Uterus (tissue), 4 donors: ENCODE data around the gene NOL3. TPM values are rescaled to one million over a fixed set of nuclear protein-coding genes. Genes with fewer than 3 reads are reported as not detected.

Experiments
- DNase-seq, 2 donors: peaks; one replicate each; pipeline ENCODE4 v3.0.0-alpha.2; 2019 to 2020
- H3K27ac ChIP-seq, 2 donors: fragments of 200-600 bp; sonication (generic); 1 replicate in 1 of 2; 2 replicates in 1 of 2; pipeline ENCODE4 v1.5.1; 2016 to 2018
- H3K27me3 ChIP-seq, 2 donors: fragments of 200-600 bp; sonication (generic); one replicate each; pipeline ENCODE4 v1.5.1; 2018 to 2019; ENCODE audit warnings: control low read depth in 1 of 2
- H3K36me3 ChIP-seq, 2 donors: fragments of 200-600 bp; sonication (generic); one replicate each; pipeline ENCODE4 v1.5.1; 2019; ENCODE audit warnings: control low read depth in 1 of 2
- H3K4me1 ChIP-seq, 2 donors: fragments of 200-600 bp; sonication (generic); one replicate each; pipeline ENCODE4 v1.5.1; 2018 to 2019; ENCODE audit warnings: control low read depth in 1 of 2
- H3K4me3 ChIP-seq, 2 donors: fragments of 200-600 bp; sonication (generic); 1 replicate in 1 of 2; 2 replicates in 1 of 2; pipeline ENCODE4 v1.5.1; 2018 to 2019; ENCODE audit warnings: mild to moderate bottlenecking in 1 of 2
- H3K9me3 ChIP-seq, 2 donors: fragments of 200-600 bp; sonication (generic); one replicate each; pipeline ENCODE4 v1.5.1; 2019; ENCODE audit warnings: control low read depth in 1 of 2
- CTCF ChIP-seq, 4 experiments: fragments of 200-600 bp in 2 of 4; fragments of 450-650 bp in 2 of 4; sonication (generic) in 2 of 4; IDR thresholded peaks; one replicate each; pipeline ENCODE4 v1.5.1; 2016 to 2019; ENCODE audit warnings: antibody characterized with exemption in 4 of 4, mild to moderate bottlenecking in 2 of 4, moderate library complexity in 1 of 4
- POLR2A ChIP-seq, 2 donors: fragments of 450-650 bp; IDR thresholded peaks; one replicate each; pipeline ENCODE4 v1.6.1; 2016; ENCODE audit warnings: antibody characterized with exemption in 2 of 2, mild to moderate bottlenecking in 1 of 2, moderate library complexity in 1 of 2
- intact Hi-C: fragments of 100-400 bp; cut with DNase I; formaldehyde crosslinking; loops from one replicate; pipeline ENCODE4 v1.15.1; 2023; ENCODE audit warnings: low total_unique reads
- total RNA-seq, 4 donors: library from RNA; depleted of rRNA in 3 of 4; stranded (reverse); fragments of >200 nt in 3 of 4; gene quantifications; one replicate each; pipeline versions ENCODE4 v1.1.0 to v1.2.4, GENCODE V29; 2014 to 2023
- donor health status: DM: yes; HTN: yes; CAD: no.

The NOL3 gene
- total RNA-seq, 4 donors from 2014 or later: 3.3 to 29.7 (median 17.0) TPM

- intact Hi-C loops: no loop called here
- H3K4me1 ChIP-seq: peaks cover 9 to 11% of the 10 kb centered on the region in 2 donors
- DNase-seq: peak; percentile 85 to 88
- no peaks in the 10 kb centered on the region for H3K27me3 ChIP-seq
- peak within 1 kb of the TSS; percentile 67 to 71 for H3K27ac ChIP-seq
- TF ChIP-seq CTCF (IDR thresholded peaks at IDR 0.05) (peak in 2 of 4 experiments; percentile 26 to 39), POLR2A (IDR thresholded peaks at IDR 0.05) (peak; percentile 29 to 73)
- H3K9me3 ChIP-seq: no peaks in the 10 kb centered on the region
- H3K4me3 ChIP-seq: peak within 1 kb of the TSS; percentile 89 to 90
- H3K36me3 ChIP-seq: no peaks in the 10 kb centered on the region
Observed at GRCh38 chr16:67191995-67192681, 21.8 kb downstream of the NOL3 start, which contains the start of gene E2F4. E2F4 (plus strand) TSS chr16:67192155; CDS start chr16:67192228, 73 bp downstream.

DNA sequence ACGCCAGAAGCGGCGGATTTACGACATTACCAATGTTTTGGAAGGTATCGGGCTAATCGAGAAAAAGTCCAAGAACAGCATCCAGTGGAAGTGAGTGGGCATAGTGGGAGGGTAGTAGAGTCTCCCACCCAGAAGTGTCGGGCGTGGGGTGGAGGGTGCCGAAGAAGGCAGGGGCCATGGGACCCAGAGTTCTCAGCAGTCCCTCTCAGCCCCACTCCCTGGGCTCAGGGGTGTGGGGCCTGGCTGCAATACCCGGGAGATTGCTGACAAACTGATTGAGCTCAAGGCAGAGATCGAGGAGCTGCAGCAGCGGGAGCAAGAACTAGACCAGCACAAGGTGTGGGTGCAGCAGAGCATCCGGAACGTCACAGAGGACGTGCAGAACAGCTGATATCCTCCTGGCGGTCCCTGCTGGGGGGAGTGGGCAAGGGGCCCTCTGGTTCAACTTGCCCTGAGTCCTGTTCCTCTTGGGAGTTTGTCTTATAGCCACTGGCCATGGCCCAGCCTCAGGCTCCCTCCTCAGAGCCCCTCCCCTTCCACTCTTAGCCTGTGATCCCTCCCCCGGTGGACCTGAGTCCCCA is 22.5 kb downstream of the NOL3 start:
- Histone ChIP-seq H3K36me3 (no peaks in the 10 kb centered on the region), H3K4me3 (peak overlapping the region; percentile 89 to 90), H3K27ac (peak overlapping the region; percentile 67 to 71), H3K27me3 (no peaks in the 10 kb centered on the region), H3K4me1 (peaks cover 9 to 11% of the 10 kb centered on the region in 2 donors), H3K9me3 (no peaks in the 10 kb centered on the region)
- TF ChIP-seq CTCF (IDR thresholded peaks at IDR 0.05) (no peak), POLR2A (IDR thresholded peaks at IDR 0.05) (no peak)
- DNase-seq: no peak
- intact Hi-C loops: no loop called here

DNA sequence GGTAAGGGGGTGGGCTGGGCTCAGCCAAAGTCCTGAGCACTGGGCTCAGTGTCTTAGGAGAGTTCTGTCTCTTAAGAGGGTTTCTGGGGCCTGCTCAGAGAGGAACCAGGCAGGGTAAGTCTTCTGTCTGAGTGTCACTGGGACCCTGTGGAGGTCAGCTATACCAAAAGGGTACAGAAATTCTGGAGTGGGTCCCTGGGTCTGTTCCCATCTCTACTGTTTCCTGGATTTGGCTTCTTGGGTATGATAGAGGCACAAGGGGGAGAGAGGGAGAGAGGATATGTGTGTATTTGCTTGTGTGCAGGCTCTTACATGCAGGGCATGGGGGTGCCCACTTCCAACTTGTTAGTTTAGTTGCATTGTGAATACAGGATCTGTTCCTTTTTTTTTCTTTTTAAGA is 23.2 kb downstream of the NOL3 start:
- Histone ChIP-seq H3K27me3 (no peaks in the 10 kb centered on the region), H3K27ac (no peak overlapping the region), H3K9me3 (no peaks in the 10 kb centered on the region), H3K36me3 (no peaks in the 10 kb centered on the region), H3K4me3 (no peak overlapping the region), H3K4me1 (peaks cover 9 to 11% of the 10 kb centered on the region in 2 donors)
- TF ChIP-seq CTCF (IDR thresholded peaks at IDR 0.05) (no peak), POLR2A (IDR thresholded peaks at IDR 0.05) (no peak)
- intact Hi-C loops: no loop called here
- no peak for DNase-seq

- intact Hi-C loops: no loop called here
Observed at GRCh38 chr16:67194260-67194659, 23.9 kb downstream of the NOL3 start.

More at GRCh38 chr16:67194260-67194659, 23.9 kb downstream of the NOL3 start:
- Histone ChIP-seq H3K4me3 (no peak overlapping the region), H3K27me3 (no peaks in the 10 kb centered on the region), H3K27ac (no peak overlapping the region), H3K36me3 (no peaks in the 10 kb centered on the region), H3K9me3 (no peaks in the 10 kb centered on the region), H3K4me1 (peaks cover 9 to 11% of the 10 kb centered on the region in 2 donors)
- TF ChIP-seq CTCF (IDR thresholded peaks at IDR 0.05): no peak
- TF ChIP-seq POLR2A (IDR thresholded peaks at IDR 0.05): no peak
- DNase-seq: no peak
